Pericardium fibroblast (primary cell): ENCODE measurements around the gene BRSK2. TPM values are rescaled to one million over a fixed set of nuclear protein-coding genes. Genes with fewer than 3 reads are reported as not detected.

Experiments used
- total RNA-seq: library from RNA; depleted of rRNA; stranded (reverse); fragments of >200 nt; gene quantifications from 2 replicates; pipeline ENCODE4 v1.2.3, GENCODE V29; 2015

Gene BRSK2
- total RNA-seq = 0.09 and 1.6 TPM in 2 replicates

GRCh38 chr11:1389932-1390568, at the start of gene BRSK2:
TSS of gene BRSK2 (plus strand) at chr11:1389934. CDS start at chr11:1390285, 351 bp downstream.

GRCh38 chr11:1486054-1486825, 96.5 kb downstream of the BRSK2 start, which contains the start of gene MOB2:
TSS of gene MOB2 (minus strand) at chr11:1486779. CDS start at chr11:1486556, 223 bp downstream.

Other genes with a start within 250 kb of the BRSK2 start
- gene MUC5AC, start 232.0 kb upstream of the BRSK2 start, total RNA-seq = not detected in 2 replicates
- not detected in 2 replicates for gene MUC5B, start 166.9 kb upstream of the BRSK2 start, total RNA-seq
- 30.8 and 32.6 TPM in 2 replicates for gene TOLLIP, start 80.3 kb upstream of the BRSK2 start, total RNA-seq
- 13.2 and 22.9 TPM in 2 replicates for gene MOB2, start 96.8 kb downstream of the BRSK2 start, total RNA-seq
- 0.70 TPM in 1 of 2 replicates, not detected in the other for gene DUSP8, start 182.3 kb downstream of the BRSK2 start, total RNA-seq
- gene KRTAP5-1, start 195.3 kb downstream of the BRSK2 start, total RNA-seq = not detected in 2 replicates
- gene KRTAP5-2, start 208.4 kb downstream of the BRSK2 start, total RNA-seq = not detected in 2 replicates
- gene KRTAP5-3, start 218.5 kb downstream of the BRSK2 start, total RNA-seq = not detected in 2 replicates
- not detected in 2 replicates for gene KRTAP5-4, start 232.2 kb downstream of the BRSK2 start, total RNA-seq
- gene KRTAP5-5, start 239.8 kb downstream of the BRSK2 start, total RNA-seq = not detected in 2 replicates